ENCODE measurements around the gene YPEL3.
A peak's percentile ranks its signal among the peaks of the same experiment; 100 is the strongest.

Gene YPEL3

DNA sequence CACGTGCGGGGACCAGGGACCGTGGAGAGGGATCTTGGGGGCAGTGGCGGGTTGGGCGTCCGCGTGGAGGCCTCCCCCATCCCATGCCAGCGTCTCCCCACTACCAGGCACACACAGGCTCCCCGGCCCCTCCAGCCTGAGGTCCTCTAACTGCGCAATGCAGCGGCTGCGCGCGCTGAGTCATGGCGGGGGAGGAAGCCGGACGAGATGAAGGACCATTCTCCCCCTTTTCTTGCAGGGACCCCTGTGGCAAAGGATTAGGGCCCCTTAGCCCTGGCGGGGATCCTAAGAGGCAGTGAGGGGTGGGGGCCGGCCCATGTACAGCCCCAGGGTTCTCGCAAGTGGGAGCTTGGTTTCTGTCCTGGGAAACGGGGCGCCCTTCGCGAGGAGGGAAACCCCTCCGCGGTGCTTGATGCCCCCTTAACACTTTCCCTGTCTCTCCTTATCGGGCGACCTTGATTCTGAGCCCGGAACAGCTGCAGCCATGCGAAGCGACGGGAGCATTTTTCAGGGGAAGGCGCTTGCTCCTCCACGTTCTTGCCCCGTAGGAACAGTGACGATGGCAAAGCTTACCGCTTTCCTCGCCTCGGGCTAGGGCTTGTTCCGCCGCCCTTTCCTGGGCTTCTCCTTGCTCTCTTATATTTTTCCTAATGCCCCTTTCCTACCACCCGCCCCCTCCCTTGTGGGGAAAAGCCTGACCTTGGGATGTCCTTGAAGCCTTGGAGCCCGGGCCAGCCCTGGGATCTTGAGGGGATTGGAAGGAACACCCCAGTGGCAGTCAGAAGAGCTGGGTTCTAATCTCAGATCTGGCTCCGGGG is 29.9 kb downstream of the YPEL3 start:
- Histone ChIP-seq H3K9me3 (ENCODE audit: control insufficient read depth in 1 of 2, low read length in 2 of 2) (no peaks in the 10 kb centered on the region), H3K4me1 (ENCODE audit: control insufficient read depth in 1 of 2, insufficient read depth in 2 of 2, low read length in 2 of 2) (peaks cover 24 to 53% of the 10 kb centered on the region in 2 donors), H3K36me3 (ENCODE audit: control insufficient read depth in 1 of 2, insufficient read depth in 2 of 2, low read length in 2 of 2) (peaks cover 34 to 43% of the 10 kb centered on the region in 2 donors), H3K27me3 (ENCODE audit: low read depth, low read length) (no peaks in the 10 kb centered on the region), H3K4me3 (ENCODE audit: low read depth in 1 of 2, low read length in 2 of 2) (peak overlapping the region; percentile 96 to 97), H3K27ac (ENCODE audit: low read length) (peak overlapping the region; percentile 96)

GRCh38 chr16:30065102-30065942 is 30.7 kb downstream of the YPEL3 start, which contains the start of gene ALDOA:
ALDOA (plus strand) TSS chr16:30065760; CDS start chr16:30066898, 1,138 bp downstream.
- H3K27ac ChIP-seq (ENCODE audit: low read length), result peak within 1 kb of the TSS; percentile 98
- peak within 1 kb of the TSS; percentile 96 to 97 for H3K4me3 ChIP-seq (ENCODE audit: low read depth in 1 of 2, low read length in 2 of 2)
- peaks cover 24 to 49% of the 10 kb centered on the region in 2 donors for H3K4me1 ChIP-seq (ENCODE audit: control insufficient read depth in 1 of 2, insufficient read depth in 2 of 2, low read length in 2 of 2)
- H3K36me3 ChIP-seq (ENCODE audit: control insufficient read depth in 1 of 2, insufficient read depth in 2 of 2, low read length in 2 of 2), result peaks cover 29 to 34% of the 10 kb centered on the region in 2 donors
- no peaks in the 10 kb centered on the region for H3K27me3 ChIP-seq (ENCODE audit: low read depth, low read length)
- H3K9me3 ChIP-seq (ENCODE audit: control insufficient read depth in 1 of 2, low read length in 2 of 2), result no peaks in the 10 kb centered on the region

DNA sequence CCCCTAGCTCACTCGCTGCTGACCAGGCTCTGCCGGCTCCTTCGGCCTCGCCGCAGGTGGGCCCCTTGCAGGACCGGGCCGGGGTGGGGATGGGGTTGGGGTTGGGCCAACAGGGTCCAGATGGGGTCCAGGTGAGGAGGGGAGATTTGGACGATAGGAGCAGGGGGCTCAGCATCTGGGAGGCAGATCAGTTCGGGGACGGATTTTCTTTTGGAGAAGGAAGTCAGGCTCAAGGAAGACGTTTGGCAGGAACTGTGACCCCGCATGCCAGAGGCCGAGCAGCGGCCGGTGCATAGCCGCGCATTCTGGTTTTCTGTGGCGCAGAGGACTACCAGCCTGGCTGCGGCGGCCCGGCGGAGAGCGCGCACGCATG is 31.3 kb downstream of the YPEL3 start:
- peaks cover 21 to 43% of the 10 kb centered on the region in 2 donors for H3K4me1 ChIP-seq (ENCODE audit: control insufficient read depth in 1 of 2, insufficient read depth in 2 of 2, low read length in 2 of 2)
- H3K36me3 ChIP-seq (ENCODE audit: control insufficient read depth in 1 of 2, insufficient read depth in 2 of 2, low read length in 2 of 2), result peaks cover 23 to 28% of the 10 kb centered on the region in 2 donors
- H3K27ac ChIP-seq (ENCODE audit: low read length), result peak overlapping the region; percentile 98
- H3K9me3 ChIP-seq (ENCODE audit: control insufficient read depth in 1 of 2, low read length in 2 of 2), result no peaks in the 10 kb centered on the region
- H3K27me3 ChIP-seq (ENCODE audit: low read depth, low read length), result no peaks in the 10 kb centered on the region
- peak overlapping the region; percentile 77 to 97 for H3K4me3 ChIP-seq (ENCODE audit: low read depth in 1 of 2, low read length in 2 of 2)

GRCh38 chr16:30063893-30064728 is 31.9 kb downstream of the YPEL3 start:
- Histone ChIP-seq H3K36me3 (ENCODE audit: control insufficient read depth in 1 of 2, insufficient read depth in 2 of 2, low read length in 2 of 2) (peaks cover 17 to 22% of the 10 kb centered on the region in 2 donors), H3K4me1 (ENCODE audit: control insufficient read depth in 1 of 2, insufficient read depth in 2 of 2, low read length in 2 of 2) (peaks cover 15 to 37% of the 10 kb centered on the region in 2 donors), H3K4me3 (ENCODE audit: low read depth in 1 of 2, low read length in 2 of 2) (peak overlapping the region; percentile 77 to 97), H3K9me3 (ENCODE audit: control insufficient read depth in 1 of 2, low read length in 2 of 2) (no peaks in the 10 kb centered on the region), H3K27ac (ENCODE audit: low read length) (peak overlapping the region; percentile 98), H3K27me3 (ENCODE audit: low read depth, low read length) (no peaks in the 10 kb centered on the region)

DNA sequence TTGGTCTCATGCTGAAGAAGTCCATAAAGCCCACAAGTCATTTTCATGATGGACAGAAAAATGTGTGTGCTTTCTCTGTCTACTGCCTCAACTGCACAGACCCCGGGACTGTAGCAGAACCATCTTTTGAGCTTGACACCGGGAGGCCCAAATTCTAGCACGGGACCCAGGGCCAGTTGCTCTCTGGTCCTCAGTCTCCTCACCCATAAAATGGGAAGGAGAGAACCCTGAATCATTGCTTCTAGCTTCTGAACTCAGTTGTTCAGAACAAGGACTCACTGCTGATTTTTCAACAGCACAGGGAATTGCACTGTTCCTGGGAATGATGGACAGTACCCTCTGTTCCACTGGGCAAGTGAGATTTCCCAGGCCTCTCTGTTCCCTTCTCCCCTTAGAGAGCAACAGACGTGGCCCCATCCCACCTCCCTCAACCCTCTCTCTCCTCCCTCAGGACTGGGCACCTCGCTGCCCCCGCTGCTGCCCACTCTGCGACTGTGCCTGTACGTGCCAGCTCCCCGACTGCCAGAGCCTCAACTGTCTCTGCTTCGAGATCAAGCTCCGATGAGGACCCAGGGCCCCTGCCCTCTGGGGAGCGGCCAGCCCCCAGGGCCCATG is 32.6 kb downstream of the YPEL3 start:
- Histone ChIP-seq H3K9me3 (ENCODE audit: control insufficient read depth in 1 of 2, low read length in 2 of 2) (no peaks in the 10 kb centered on the region), H3K27me3 (ENCODE audit: low read depth, low read length) (no peaks in the 10 kb centered on the region), H3K36me3 (ENCODE audit: control insufficient read depth in 1 of 2, insufficient read depth in 2 of 2, low read length in 2 of 2) (peaks cover 10 to 15% of the 10 kb centered on the region in 2 donors), H3K4me3 (ENCODE audit: low read depth in 1 of 2, low read length in 2 of 2) (peak overlapping the region; percentile 77 to 97), H3K27ac (ENCODE audit: low read length) (peak overlapping the region; percentile 98), H3K4me1 (ENCODE audit: control insufficient read depth in 1 of 2, insufficient read depth in 2 of 2, low read length in 2 of 2) (peaks cover 15 to 30% of the 10 kb centered on the region in 2 donors)

DNA sequence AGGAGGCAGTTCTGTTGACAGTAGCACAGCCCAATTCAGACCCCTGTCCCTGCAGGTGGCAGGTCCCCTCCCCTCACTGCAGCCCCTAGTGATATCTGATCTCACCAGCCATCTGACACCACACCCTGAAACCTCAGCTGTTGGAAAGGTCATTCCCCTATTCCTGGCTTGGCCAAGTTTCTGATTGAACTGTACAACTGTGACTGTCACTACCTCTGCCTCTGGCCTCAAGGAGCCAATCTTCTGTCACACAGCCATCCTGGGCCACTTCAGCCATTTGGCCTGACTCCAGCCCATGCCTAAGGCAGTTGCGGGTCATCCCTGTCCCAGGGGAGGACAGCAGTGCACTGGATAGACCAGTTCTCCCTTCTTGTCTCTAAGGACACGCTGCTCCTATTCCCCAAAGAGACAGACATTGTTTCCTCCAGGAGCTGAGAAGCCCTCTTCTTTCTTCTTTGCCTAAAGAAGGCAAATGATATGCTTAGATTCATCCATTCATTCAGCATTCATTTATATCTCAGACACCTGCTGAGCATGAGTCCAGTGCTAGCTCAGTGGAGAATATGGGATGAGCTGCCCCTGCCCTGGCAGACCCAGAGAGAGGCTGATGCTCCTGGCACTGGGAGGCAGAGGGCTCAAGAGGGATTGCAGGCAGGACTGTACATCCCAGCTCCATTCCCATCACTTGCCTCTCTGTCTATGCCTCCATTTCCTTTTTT is 35.0 kb downstream of the YPEL3 start:
- H3K4me1 ChIP-seq (ENCODE audit: control insufficient read depth in 1 of 2, insufficient read depth in 2 of 2, low read length in 2 of 2), result peaks cover 5 to 13% of the 10 kb centered on the region in 2 donors
- H3K4me3 ChIP-seq (ENCODE audit: low read depth in 1 of 2, low read length in 2 of 2), result no peak overlapping the region
- H3K36me3 ChIP-seq (ENCODE audit: control insufficient read depth in 1 of 2, insufficient read depth in 2 of 2, low read length in 2 of 2), result peaks cover 0 to 8% of the 10 kb centered on the region in 2 donors
- H3K27ac ChIP-seq (ENCODE audit: low read length), result no peak overlapping the region
- no peaks in the 10 kb centered on the region for H3K9me3 ChIP-seq (ENCODE audit: control insufficient read depth in 1 of 2, low read length in 2 of 2)
- H3K27me3 ChIP-seq (ENCODE audit: low read depth, low read length), result no peaks in the 10 kb centered on the region

GRCh38 chr16:30060346-30060745 is 35.7 kb downstream of the YPEL3 start:
- Histone ChIP-seq H3K4me3 (ENCODE audit: low read depth in 1 of 2, low read length in 2 of 2) (no peak overlapping the region), H3K36me3 (ENCODE audit: control insufficient read depth in 1 of 2, insufficient read depth in 2 of 2, low read length in 2 of 2) (peaks cover 0 to 5% of the 10 kb centered on the region in 2 donors), H3K4me1 (ENCODE audit: control insufficient read depth in 1 of 2, insufficient read depth in 2 of 2, low read length in 2 of 2) (peaks cover 5 to 13% of the 10 kb centered on the region in 2 donors), H3K9me3 (ENCODE audit: control insufficient read depth in 1 of 2, low read length in 2 of 2) (no peaks in the 10 kb centered on the region), H3K27me3 (ENCODE audit: low read depth, low read length) (no peaks in the 10 kb centered on the region), H3K27ac (ENCODE audit: low read length) (no peak overlapping the region)

GRCh38 chr16:30054959-30055553 is 41.0 kb downstream of the YPEL3 start:
- Histone ChIP-seq H3K27me3 (ENCODE audit: low read depth, low read length) (no peaks in the 10 kb centered on the region), H3K27ac (ENCODE audit: low read length) (no peak overlapping the region), H3K9me3 (ENCODE audit: control insufficient read depth in 1 of 2, low read length in 2 of 2) (no peaks in the 10 kb centered on the region), H3K4me1 (ENCODE audit: control insufficient read depth in 1 of 2, insufficient read depth in 2 of 2, low read length in 2 of 2) (peaks cover 6 to 8% of the 10 kb centered on the region in 2 donors), H3K4me3 (ENCODE audit: low read depth in 1 of 2, low read length in 2 of 2) (no peak overlapping the region), H3K36me3 (ENCODE audit: control insufficient read depth in 1 of 2, insufficient read depth in 2 of 2, low read length in 2 of 2) (no peaks in the 10 kb centered on the region)

DNA sequence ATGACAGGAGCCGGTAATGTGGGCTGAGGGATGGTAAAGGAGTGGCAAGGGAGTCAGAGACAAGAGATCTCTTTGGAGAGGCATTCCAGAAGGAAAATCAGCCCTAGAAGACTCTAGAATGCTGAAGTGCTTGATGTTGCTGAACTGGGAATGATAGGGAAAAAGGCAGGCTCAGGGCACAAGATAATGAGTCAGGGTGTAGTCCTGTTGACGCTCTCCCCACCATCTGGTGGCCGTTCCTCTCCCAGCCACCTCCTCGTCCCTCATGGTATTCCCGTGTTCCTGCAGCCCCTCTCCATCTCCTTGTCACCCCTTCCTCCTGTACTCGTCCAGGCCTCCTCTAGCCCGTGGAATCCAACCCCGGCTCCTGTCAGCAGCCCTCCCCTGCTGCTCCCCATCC is 41.6 kb downstream of the YPEL3 start:
- H3K36me3 ChIP-seq (ENCODE audit: control insufficient read depth in 1 of 2, insufficient read depth in 2 of 2, low read length in 2 of 2), result no peaks in the 10 kb centered on the region
- no peak overlapping the region for H3K4me3 ChIP-seq (ENCODE audit: low read depth in 1 of 2, low read length in 2 of 2)
- H3K4me1 ChIP-seq (ENCODE audit: control insufficient read depth in 1 of 2, insufficient read depth in 2 of 2, low read length in 2 of 2), result peaks cover 6 to 8% of the 10 kb centered on the region in 2 donors
- no peaks in the 10 kb centered on the region for H3K27me3 ChIP-seq (ENCODE audit: low read depth, low read length)
- no peak overlapping the region for H3K27ac ChIP-seq (ENCODE audit: low read length)
- H3K9me3 ChIP-seq (ENCODE audit: control insufficient read depth in 1 of 2, low read length in 2 of 2), result no peaks in the 10 kb centered on the region
